HL-60/S4 treated with retinoic acid at 250 ng/mL for 4 days and 3 days (cell line): ENCODE measurements around the gene RGS7.
"Not testable (repeated sequence)": the region's sequence is repeated elsewhere in the genome, so short reads cannot be mapped to it uniquely, and the experiment has no call there.

Source experiments
- in situ Hi-C: fragments of 300-500 bp; cut with MboI; formaldehyde crosslinking; loops from 2 replicates; pipeline ENCODE4 v1.7.0; 2022; ENCODE audit warnings: low sequenced_read_pairs

RGS7 gene

GRCh38 chr1:241090798-241091197, 266.2 kb downstream of the RGS7 start:
- in situ Hi-C loops, result no loop called here

DNA sequence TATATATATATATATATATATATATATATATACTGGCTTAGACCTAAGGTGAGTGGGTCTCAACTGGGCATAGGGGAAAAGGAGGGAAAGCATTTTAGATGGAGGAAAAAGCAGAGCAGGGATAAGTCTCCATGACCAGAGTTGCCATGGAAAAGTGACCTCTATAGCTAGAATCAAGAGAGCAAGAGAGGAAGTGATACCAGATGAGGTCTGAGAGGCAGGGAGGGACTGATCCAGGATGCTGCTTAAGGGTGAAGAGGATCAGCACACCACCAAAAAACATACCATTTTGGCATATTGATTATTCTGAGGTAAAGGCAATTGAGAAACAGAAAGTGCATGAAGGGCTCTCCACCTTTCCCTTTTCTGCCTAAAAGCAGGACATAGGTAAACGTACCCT, 267.9 kb downstream of the RGS7 start:
- in situ Hi-C loops, result not testable (repeated sequence)

DNA sequence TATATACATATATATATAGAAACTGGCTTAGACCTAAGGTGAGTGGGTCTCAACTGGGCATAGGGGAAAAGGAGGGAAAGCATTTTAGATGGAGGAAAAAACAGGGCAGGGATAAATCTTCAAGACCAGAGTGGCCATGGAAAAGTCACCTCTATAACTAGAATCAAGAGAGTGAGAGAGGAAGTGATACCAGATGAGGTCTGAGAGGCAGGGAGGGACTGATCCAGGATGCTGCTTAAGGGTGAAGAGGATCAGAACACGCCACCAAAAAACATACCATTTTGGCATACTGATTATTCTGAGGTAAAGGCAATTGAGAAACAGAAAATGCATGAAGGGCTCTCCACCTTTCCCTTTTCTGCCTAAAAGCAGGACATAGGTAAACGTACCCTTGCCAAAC, 268.9 kb downstream of the RGS7 start:
- in situ Hi-C loops, result not testable (repeated sequence)

DNA sequence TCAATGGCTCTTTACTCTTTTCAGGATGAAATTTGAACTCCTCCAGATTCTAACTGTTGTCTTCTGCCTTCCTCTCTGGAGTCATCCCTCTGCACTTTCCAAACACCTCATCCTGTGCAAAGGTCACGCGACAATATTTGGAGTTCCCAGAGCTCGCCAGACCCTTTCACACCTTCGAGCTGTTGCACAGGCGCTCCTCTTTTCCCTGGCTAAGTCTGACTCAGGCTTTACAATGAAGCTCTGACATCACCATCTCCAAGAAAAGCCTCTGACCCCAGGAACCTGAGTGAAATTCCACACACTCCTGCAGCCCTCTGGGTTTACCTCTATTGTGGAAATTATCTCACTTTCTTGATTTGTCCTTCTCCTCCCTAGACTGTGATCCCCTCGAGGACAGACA, 270.3 kb downstream of the RGS7 start:
- in situ Hi-C loops, result no loop called here

GRCh38 chr1:241083285-241083684, 273.7 kb downstream of the RGS7 start:
- in situ Hi-C loops, result no loop called here

GRCh38 chr1:241081473-241081872, 275.5 kb downstream of the RGS7 start:
- in situ Hi-C loops, result no loop called here

DNA sequence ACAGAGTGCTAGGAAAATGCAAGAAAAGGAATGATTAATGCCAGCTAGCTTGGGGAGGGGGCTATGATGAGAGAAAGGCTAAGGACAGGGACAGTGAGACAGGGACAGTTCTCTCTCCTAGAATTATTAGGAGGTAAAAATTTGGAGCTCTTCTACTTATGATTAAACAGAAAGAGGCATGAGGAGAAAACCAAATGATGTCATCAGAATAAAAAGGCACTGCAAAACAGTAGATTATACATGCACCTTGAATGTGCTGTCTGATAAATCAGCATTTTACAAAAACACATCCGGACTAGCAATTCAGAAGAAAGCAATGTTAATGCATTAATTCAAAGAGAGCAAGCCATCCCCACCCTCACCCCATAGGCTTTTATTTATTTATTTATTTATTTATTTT, 277.5 kb downstream of the RGS7 start:
- in situ Hi-C loops, result no loop called here

DNA sequence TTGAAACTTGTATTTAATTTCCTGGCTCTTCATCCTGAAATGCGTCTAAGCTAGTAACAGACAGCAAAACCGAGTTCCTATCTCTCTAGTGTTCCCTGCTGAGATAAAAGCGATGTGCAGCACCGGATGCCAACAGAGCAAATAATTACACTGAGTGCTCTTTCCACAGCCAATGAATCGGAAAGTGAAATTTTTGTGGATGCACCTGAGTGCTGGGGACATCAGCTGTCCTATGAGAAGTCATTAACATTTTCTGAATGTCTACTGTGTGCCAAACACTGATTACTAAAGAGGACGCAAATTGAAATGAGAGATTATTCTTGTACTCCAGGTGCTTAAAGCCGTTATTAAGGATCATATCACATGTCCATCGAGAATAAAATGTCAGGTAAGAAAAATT, 278.0 kb downstream of the RGS7 start:
- in situ Hi-C loops, result no loop called here

DNA sequence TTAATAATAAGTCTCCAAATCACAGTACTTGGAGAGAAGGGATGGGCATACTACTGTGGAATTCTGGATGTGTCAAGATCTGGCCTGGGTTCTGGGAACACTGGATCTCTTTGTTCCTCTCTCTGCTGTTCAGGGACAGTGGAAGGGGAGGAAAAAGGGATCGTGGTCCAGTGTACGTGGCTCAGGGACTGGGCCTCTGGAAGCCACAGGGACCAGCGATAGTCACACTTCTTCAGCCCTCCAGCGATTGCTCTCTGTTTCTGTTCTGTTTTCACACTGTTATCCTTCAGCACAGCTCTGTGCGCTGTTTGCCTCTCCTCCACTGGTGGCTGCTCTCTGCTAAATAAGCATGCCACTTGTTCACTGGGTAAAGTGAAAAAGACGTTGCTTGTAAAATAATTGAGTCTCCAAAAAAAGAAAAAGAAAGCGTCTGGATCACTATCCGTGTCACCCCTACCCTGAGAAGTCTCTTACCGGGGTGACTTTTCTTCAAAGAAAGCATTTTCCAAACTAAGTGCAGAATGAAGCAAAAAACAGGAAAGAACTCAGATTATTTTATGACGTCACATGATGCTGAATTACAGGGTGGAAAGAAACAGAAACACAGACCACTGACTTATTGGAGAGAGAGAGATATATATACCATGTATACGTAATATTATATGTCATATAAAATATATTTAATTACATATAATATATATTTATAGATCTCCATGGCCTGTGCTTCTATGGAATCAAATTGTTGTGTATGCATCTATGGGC, 279.4 kb downstream of the RGS7 start:
- in situ Hi-C loops, result no loop called here

DNA sequence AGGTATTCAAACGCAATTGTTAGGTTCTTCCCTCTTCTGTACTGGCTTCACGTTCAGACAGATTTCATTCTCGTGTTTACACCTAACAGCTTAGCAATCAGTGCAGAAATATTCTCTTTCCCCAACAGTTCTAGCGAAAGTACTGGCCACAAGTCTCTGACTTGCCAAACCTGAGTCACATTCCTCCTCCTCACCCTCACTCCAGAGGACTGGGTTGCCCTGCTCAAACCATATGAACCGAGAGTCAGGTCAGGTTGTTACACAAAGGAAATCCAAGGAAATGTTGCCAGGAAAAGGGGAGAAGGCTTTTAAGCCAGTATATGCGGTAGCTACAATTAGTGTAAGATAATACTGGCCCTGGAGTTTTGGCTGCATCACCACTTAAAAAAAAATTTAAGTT, 282.5 kb downstream of the RGS7 start:
- in situ Hi-C loops, result no loop called here

DNA sequence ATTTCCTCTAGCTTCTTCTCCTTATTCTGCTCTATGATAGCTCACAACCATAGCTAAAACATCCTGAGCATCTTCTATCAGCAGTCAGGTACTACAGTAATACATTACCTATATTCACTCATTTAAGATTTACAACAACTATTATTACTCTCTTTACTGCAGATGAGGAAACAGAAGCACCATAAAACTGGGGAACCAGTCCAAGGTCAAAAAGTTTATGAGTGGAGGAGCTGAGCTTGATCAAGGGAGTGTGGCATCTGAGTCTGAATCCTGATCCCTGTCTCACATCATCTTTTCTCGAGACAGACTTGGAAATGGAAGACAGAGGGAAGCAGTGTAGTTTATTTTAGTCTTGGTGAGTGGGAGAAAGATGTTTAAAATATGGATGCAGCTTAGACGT, 288.6 kb downstream of the RGS7 start:
- in situ Hi-C loops, result no loop called here

GRCh38 chr1:241063276-241063675, 293.7 kb downstream of the RGS7 start:
- in situ Hi-C loops, result no loop called here

DNA sequence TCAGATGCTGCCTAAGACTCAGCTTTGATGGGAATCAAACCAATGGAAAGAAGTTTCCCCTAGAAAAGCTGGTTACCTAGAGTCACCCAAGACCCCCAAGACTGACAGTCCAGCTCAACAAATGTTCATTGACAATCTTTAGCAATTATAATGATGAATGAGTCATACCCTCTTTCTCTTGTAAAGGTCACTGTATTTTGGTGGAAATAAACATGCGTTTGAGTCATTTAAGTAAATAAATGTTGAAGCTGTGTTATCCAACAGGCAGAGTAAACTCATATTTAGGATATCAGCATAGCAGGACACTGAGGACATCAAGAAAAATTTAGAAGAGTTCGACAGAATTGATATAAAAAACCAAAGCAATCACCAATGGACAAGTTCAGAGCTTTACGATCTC, 295.9 kb downstream of the RGS7 start:
- in situ Hi-C loops, result no loop called here

- in situ Hi-C loops, result no loop called here
Measured at GRCh38 chr1:241048622-241049021, 308.4 kb downstream of the RGS7 start.

DNA sequence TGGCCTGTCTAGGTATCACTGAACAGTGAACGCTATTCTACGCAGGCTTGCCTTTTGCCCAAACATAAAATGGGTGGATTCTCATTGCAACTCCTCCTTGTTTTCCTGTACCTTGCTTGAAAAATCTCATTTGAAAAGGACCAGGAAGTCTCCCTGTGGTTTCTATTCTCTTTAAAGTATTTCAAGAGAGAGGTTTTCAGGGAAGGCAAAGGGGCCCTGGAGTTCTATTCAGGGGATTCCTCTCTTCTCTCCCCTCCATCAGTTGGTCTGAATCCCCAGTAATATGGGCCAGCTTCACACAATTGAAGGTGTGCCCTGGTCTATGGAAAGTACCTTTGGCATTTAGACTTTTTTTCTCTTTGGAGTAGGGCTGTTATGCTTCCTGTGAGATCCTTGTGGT, 311.3 kb downstream of the RGS7 start:
- in situ Hi-C loops, result no loop called here

GRCh38 chr1:241034203-241034936, 322.6 kb downstream of the RGS7 start:
- in situ Hi-C loops, result no loop called here

- in situ Hi-C loops, result no loop called here
Measured at GRCh38 chr1:241024834-241025233, 332.2 kb downstream of the RGS7 start.

GRCh38 chr1:241022366-241022765, 334.6 kb downstream of the RGS7 start:
- in situ Hi-C loops, result no loop called here

GRCh38 chr1:241020851-241021697, 335.9 kb downstream of the RGS7 start:
- in situ Hi-C loops, result no loop called here

GRCh38 chr1:241012708-241013340, 344.2 kb downstream of the RGS7 start:
- in situ Hi-C loops, result no loop called here

DNA sequence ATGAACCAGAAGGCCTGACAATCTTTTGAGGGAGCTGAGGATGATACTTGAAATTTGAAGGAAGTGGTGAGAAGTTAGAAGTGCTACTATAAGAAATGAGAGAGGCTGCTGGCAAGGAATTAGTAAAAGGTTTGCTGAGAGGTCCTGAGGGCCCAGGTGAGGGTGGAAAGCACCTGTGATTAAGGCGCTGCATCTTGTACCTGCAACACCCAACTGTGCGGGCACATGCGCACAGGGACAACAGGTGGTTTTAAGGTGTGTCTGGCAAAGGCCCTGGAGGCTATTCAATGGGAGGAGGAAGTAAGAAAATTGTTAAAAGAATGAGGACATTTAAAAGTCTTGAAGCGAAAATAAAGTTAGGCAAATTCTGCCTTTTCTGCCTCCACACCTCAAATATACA, 349.3 kb downstream of the RGS7 start:
- in situ Hi-C loops, result no loop called here
